ENCODE results near the gene DPH1.
"Not testable (repeated sequence)": the region's sequence is repeated elsewhere in the genome, so short reads cannot be mapped to it uniquely, and the experiment has no call there.

The DPH1 gene

GRCh38 chr17:2008332-2009126 is 21.4 kb upstream of the DPH1 start:
- DNase-seq: no peak

GRCh38 chr17:2009737-2010136 is 20.2 kb upstream of the DPH1 start:
- no peak for DNase-seq

- DNase-seq: no peak
Measured at GRCh38 chr17:2011411-2012371, 18.3 kb upstream of the DPH1 start.

GRCh38 chr17:2012499-2012898 is 17.5 kb upstream of the DPH1 start:
- no peak for DNase-seq

GRCh38 chr17:2013220-2013993 is 16.5 kb upstream of the DPH1 start:
- DNase-seq: not testable (repeated sequence)

GRCh38 chr17:2013994-2014317 is 16.0 kb upstream of the DPH1 start:
- no peak for DNase-seq

- DNase-seq: no peak
Measured at GRCh38 chr17:2015314-2015713, 14.6 kb upstream of the DPH1 start.

GRCh38 chr17:2016494-2016893 is 13.5 kb upstream of the DPH1 start:
- no peak for DNase-seq

- DNase-seq: no peak
Measured at GRCh38 chr17:2017274-2017941, 12.5 kb upstream of the DPH1 start.

GRCh38 chr17:2018716-2019510 is 11.0 kb upstream of the DPH1 start:
- no peak for DNase-seq

GRCh38 chr17:2019723-2020122 is 10.2 kb upstream of the DPH1 start:
- DNase-seq: no peak

GRCh38 chr17:2020721-2021120 is 9.2 kb upstream of the DPH1 start:
- no peak for DNase-seq

- no peak for DNase-seq
Measured at GRCh38 chr17:2022647-2023240, 7.2 kb upstream of the DPH1 start.

GRCh38 chr17:2023256-2023655 is 6.7 kb upstream of the DPH1 start:
- DNase-seq: no peak

- no peak for DNase-seq
Measured at GRCh38 chr17:2023692-2024571, 6.0 kb upstream of the DPH1 start.

- DNase-seq: no peak
Measured at GRCh38 chr17:2024572-2025219, 5.3 kb upstream of the DPH1 start.

GRCh38 chr17:2025220-2025621 is 4.7 kb upstream of the DPH1 start, which contains the start of gene RTN4RL1:
TSS of gene RTN4RL1 (minus strand) at chr17:2025334. CDS start at chr17:2024865, 469 bp downstream.
- peak; percentile 69 for DNase-seq

- DNase-seq: peak; percentile 45
Measured at GRCh38 chr17:2025622-2026309, 4.2 kb upstream of the DPH1 start.

All from hematopoietic multipotent progenitor cell treated with erythropoietin and hydrocortisone succinate and interleukin-3 and kit ligand, for 8 days (in vitro differentiated cells).